ENCODE data around the gene CTDP1.

Gene CTDP1

GRCh38 chr18:79799619-79800370 lies 120.2 kb downstream of the CTDP1 start:
- POLR2A ChIA-PET, result no interaction called here
- TF ChIP-seq CTCF (IDR thresholded peaks at IDR 0.05; ENCODE audit: control extremely low read depth, extremely low read depth, low read depth, missing control alignments), result no peak
- no peak for DNase-seq (ENCODE audit: extremely low spot score)
- CTCF ChIA-PET, result no interaction called here

GRCh38 chr18:79800371-79801180 lies 121.0 kb downstream of the CTDP1 start:
- no peak for TF ChIP-seq CTCF (IDR thresholded peaks at IDR 0.05; ENCODE audit: control extremely low read depth, extremely low read depth, low read depth, missing control alignments)
- DNase-seq (ENCODE audit: extremely low spot score), result no peak
- ChIA-PET POLR2A (no interaction called here), CTCF (no interaction called here)

- CTCF ChIA-PET, result no interaction called here
- POLR2A ChIA-PET, result no interaction called here
- DNase-seq (ENCODE audit: extremely low spot score), result no peak
- no peak for TF ChIP-seq CTCF (IDR thresholded peaks at IDR 0.05; ENCODE audit: control extremely low read depth, extremely low read depth, low read depth, missing control alignments)
Measured at GRCh38 chr18:79801217-79801616, 121.6 kb downstream of the CTDP1 start.

- no peak for TF ChIP-seq CTCF (IDR thresholded peaks at IDR 0.05; ENCODE audit: control extremely low read depth, extremely low read depth, low read depth, missing control alignments)
- no peak for DNase-seq (ENCODE audit: extremely low spot score)
- ChIA-PET CTCF (no interaction called here), POLR2A (no interaction called here)
Measured at GRCh38 chr18:79801641-79802040, 122.0 kb downstream of the CTDP1 start.

- no peak for TF ChIP-seq CTCF (IDR thresholded peaks at IDR 0.05; ENCODE audit: control extremely low read depth, extremely low read depth, low read depth, missing control alignments)
- ChIA-PET POLR2A (no interaction called here), CTCF (no interaction called here)
- DNase-seq (ENCODE audit: extremely low spot score), result no peak
Measured at GRCh38 chr18:79802298-79802697, 122.7 kb downstream of the CTDP1 start.

- CTCF ChIA-PET, result no interaction called here
- POLR2A ChIA-PET, result no interaction called here
- no peak for DNase-seq (ENCODE audit: extremely low spot score)
- TF ChIP-seq CTCF (IDR thresholded peaks at IDR 0.05; ENCODE audit: control extremely low read depth, extremely low read depth, low read depth, missing control alignments), result no peak
Measured at GRCh38 chr18:79803611-79804051, 124.0 kb downstream of the CTDP1 start.

All from GM10248 (cell line).